Epithelial cell of esophagus (primary cell): Measurements from ENCODE around the gene EPC2.

Experiments
- DNase-seq: peaks from one replicate; pipeline ENCODE4 v3.0.0; 2010; ENCODE audit warnings: low read depth
- H3K4me3 ChIP-seq: 2 replicates; pipeline ENCODE4 v1.5.1; 2011; ENCODE audit warnings: mild to moderate bottlenecking, low read length, control low read depth
- CTCF ChIP-seq: IDR thresholded peaks from 2 replicates; pipeline ENCODE4 v1.5.1; 2011; ENCODE audit warnings: low read depth, mild to moderate bottlenecking, low read length, control low read depth, inconsistent platforms; ENCODE audit not compliant: insufficient read depth; ENCODE audit errors: missing control alignments

The EPC2 gene

GRCh38 chr2:148812306-148812705, 167.8 kb downstream of the EPC2 start:
- no peak for TF ChIP-seq CTCF
- DNase-seq = peak; percentile 26
- no peak overlapping the region for H3K4me3 ChIP-seq

GRCh38 chr2:148813603-148814065, 169.1 kb downstream of the EPC2 start:
- no peak for TF ChIP-seq CTCF
- no peak for DNase-seq
- H3K4me3 ChIP-seq = no peak overlapping the region

DNA sequence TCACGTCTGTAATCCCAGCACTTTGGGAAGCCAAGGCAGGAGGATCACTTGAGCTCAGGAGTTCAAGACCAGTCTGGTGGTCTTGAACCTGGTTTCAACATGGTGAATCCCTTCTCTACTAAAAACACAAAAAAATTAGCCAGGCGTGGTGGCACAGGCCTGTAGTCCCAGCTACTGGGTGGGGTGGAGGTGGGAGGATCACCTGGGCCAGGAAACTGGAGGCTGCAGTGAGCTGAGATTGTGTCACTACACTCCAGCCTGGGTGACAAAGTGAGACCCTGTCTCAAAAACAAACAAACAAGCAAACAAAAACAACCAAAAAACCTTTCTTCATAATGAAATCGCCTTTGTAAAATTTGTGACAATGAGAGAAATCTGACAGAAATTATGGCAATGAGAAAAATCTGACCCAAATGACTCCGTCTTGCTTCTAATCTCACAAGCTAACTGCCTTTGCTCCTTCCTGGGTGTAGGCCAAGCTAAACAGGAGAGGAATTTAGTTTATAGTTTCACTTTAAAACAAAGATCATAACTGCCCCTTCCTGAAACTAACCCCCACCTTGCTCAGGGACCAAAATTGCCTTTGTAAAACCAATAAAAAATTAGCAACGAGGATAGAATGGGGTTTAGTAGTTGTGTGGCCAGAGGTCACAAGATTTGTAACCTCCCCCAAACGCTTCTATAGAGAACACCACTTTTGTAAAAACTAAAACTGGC, 169.8 kb downstream of the EPC2 start:
- no peak overlapping the region for H3K4me3 ChIP-seq
- TF ChIP-seq CTCF = no peak
- no peak for DNase-seq

DNA sequence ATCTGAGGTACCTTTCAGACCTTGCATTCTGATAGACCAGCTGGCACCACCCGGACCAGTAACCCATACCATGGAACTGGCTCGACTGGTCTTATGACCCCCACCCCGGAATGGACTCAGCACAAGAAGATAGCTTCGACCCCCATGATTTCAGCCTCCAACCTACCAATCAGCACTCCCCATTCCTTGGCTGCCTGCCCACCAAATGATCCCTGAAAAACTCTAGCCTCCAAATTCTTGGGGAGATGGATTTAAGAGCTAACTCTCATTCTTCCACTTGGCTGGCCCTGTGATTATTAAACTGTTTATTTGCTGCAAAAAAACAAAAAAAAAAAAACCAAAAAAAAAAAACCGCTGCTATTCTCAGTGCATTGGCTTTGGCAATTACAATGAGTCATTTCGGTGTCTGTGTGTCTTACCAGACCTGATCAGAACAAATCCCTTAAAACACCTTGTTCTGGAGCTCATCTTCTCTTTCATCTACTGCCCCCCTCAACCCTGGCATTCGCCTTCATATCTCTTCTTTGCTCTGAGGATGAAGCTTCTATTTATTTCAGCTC, 170.4 kb downstream of the EPC2 start:
- peak; percentile 10 for DNase-seq
- H3K4me3 ChIP-seq = no peak overlapping the region
- TF ChIP-seq CTCF = no peak

GRCh38 chr2:148816176-148816575, 171.6 kb downstream of the EPC2 start:
- TF ChIP-seq CTCF = no peak
- no peak for DNase-seq
- H3K4me3 ChIP-seq = no peak overlapping the region

DNA sequence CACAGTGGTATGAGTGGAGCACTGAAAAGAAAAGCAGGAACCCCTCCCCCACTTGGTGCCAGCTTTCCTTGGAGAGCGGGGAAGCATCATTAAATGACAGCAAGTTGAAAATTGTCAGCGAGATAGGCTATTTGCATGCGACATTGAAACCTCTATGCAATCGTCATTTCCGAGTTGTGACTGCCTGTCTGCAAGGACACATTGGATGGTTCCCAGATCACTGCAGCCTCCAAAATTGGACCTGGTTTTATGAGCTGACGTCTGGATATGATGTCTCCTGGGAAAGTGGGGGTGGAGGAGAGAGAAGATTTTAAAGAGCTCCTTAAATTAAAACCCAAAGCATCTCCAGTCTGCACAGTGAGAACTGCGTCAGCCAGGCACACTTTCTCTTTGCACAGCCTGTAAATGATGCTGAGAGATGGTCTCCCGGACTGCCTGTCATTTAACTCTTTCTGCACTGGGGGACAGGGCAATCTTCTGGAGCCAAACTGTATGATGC, 172.7 kb downstream of the EPC2 start:
- H3K4me3 ChIP-seq = no peak overlapping the region
- no peak for DNase-seq
- no peak for TF ChIP-seq CTCF

DNA sequence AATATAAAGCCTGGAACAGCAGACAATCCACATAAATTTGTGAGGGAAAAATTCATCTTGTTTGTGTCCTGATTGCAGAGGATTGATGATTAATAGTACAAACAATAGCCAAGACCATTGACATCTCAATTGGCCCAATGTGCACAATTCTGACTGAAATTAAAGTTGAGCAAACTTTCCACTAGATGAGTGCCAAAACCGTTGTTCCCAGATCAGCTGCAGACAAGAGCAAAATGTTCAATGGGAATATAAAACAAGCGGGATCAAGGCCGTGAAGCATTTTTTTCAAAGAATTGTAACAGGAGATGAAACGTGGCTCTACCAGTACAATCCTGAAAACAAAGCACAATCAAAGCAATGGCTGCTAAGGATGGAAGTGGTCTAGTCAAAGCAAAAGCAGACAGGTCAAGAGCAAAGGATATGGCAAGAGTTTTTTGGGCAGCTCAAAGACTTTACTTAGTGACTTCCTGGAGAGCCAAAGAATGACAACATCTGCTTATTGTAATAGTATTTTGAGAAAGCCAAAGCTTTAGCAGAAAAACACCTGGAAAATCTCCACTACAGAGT, 174.6 kb downstream of the EPC2 start:
- no peak overlapping the region for H3K4me3 ChIP-seq
- TF ChIP-seq CTCF = no peak
- DNase-seq = no peak
